H1 (cell line): ENCODE results near the gene TIMM22. TPM values are rescaled to one million over a fixed set of nuclear protein-coding genes. Genes with fewer than 3 reads are reported as not detected.
A peak's percentile ranks its signal among the peaks of the same experiment; 100 is the strongest.

ENCODE experiments used
- CBX5 ChIP-seq: fragments of 300-800, 300-1000 bp; sonication (generic); IDR thresholded peaks from 2 replicates; pipeline ENCODE4 v1.7.1; 2016; ENCODE audit warnings: antibody characterized with exemption, low read length, low read depth
- KDM5A ChIP-seq: fragments of 200-600 bp; IDR thresholded peaks from 2 replicates; pipeline ENCODE4 v1.7.1; 2012; ENCODE audit warnings: mild to moderate bottlenecking, low read length, inconsistent platforms, mixed read lengths
- MAFK ChIP-seq: IDR thresholded peaks from 2 replicates; pipeline ENCODE4 v1.6.1; 2012; ENCODE audit warnings: low read depth, mild to moderate bottlenecking, improper control_type of control experiment, low read length
- RAD21 ChIP-seq, 2 experiments: IDR thresholded peaks in 1 of 2; conservative IDR thresholded peaks in 1 of 2; 2 replicates each; pipeline ENCODE4 v1.6.1; 2011; ENCODE audit warnings: low read depth in 2 of 2, low read length in 2 of 2, improper control_type of control experiment in 1 of 2, inconsistent platforms in 1 of 2, mild to moderate bottlenecking in 1 of 2, moderate library complexity in 1 of 2
- SP1 ChIP-seq: IDR thresholded peaks from 2 replicates; pipeline ENCODE4 v1.6.1; 2011; ENCODE audit warnings: low read depth, low read length
- SRF ChIP-seq: IDR thresholded peaks from 2 replicates; pipeline ENCODE4 v1.6.1; 2011; ENCODE audit warnings: mild to moderate bottlenecking, low read depth, low read length, moderate library complexity
- SUZ12 ChIP-seq: fragments of 200-600 bp; sonication (generic); IDR thresholded peaks from 2 replicates; pipeline ENCODE4 v1.6.1; 2012; ENCODE audit warnings: mild to moderate bottlenecking, inconsistent platforms, low read length, moderate library complexity, mixed read lengths
- TCF12 ChIP-seq: IDR thresholded peaks from 2 replicates; pipeline ENCODE4 v1.6.1; 2011; ENCODE audit warnings: low read depth, mild to moderate bottlenecking, low read length
- polyA plus RNA-seq, 7 experiments: library from polyadenylated mRNA; depleted of rRNA in 3 of 7; stranded (reverse) in 5 of 7; unstranded in 2 of 7; fragments of >200 nt in 5 of 7; fragments of 200-250 nt in 2 of 7; gene quantifications; 1 replicate in 5 of 7; 2 replicates in 1 of 7; 4 replicates in 1 of 7; pipeline versions ENCODE4 v1.2.1 to v1.2.3, GENCODE V29; 2011 to 2013; ENCODE audit warnings: missing spikeins in 2 of 7, mixed read lengths in 2 of 7
- total RNA-seq: library from RNA; stranded (reverse); fragmentation: NEBNext Ultra II Directional; extraction: Animal tissue kit (Norgen Biotek cat#: 25700); gene quantifications from 2 replicates; pipeline ENCODE4 v1.2.1, GENCODE V29; 2021
- TF ChIP-seq, protein P1 (sequence below): fragments of 300-600 bp; sonication (generic); IDR thresholded peaks from 2 replicates; pipeline ENCODE4 v1.7.1; 2012; ENCODE audit warnings: low read length, moderate library complexity, mild to moderate bottlenecking, inconsistent platforms; ENCODE audit not compliant: insufficient replicate concordance
- TF ChIP-seq, protein P2 (sequence below): IDR thresholded peaks from 2 replicates; pipeline ENCODE4 v1.6.1; 2012; ENCODE audit warnings: inconsistent platforms

Gene TIMM22
- total and polyA plus RNA-seq, 2 of the 8 experiments (the other 6 are each of a cell fraction or from before 2014, with no cell fraction given), result 13.8 to 17.4 TPM

DNA sequence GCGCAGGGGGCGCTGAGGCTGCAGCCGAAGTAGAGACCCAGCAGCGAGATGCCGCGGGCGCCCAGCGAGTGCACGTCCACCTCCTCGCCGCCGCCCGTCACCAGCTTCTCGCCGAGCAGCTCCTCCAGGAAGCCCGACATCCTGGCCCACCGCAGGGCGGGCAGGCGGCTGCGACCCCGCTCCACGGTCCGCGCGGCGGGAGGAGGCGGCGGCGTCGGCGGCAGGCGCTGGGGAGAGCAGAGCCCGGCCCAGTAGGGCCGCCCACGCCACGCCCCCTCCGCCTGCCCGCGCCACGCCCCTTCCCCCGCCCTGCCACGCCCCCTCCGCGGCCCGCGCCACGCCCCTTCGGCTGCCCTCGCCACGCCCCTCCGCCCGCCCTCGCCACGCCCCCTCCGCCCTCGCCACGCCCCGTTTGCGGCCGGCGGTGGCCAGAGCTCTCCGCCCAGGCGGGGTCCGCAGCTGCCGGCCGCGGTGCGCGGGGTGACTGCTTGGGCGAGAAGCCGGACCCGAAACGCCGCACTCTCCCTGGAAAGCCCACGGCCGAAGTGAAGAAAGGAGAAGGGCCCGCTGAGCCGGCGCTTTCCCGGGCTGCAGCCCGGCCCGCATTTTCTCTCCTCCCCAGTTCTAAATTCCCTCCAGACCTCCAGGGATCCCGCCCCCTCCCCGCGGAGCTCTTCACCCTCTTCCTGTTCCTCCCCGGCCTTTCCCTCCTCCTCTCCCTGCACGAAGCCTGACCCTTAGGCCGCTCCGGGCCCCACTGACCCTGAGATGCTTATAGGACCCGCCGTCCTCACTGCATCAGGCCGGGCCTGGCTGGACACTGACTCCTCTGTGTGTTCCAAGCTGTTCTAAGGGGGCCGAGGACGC is 17.2 kb upstream of the TIMM22 start, which contains the start of gene NXN (continued):
- TF ChIP-seq, protein P1, sequence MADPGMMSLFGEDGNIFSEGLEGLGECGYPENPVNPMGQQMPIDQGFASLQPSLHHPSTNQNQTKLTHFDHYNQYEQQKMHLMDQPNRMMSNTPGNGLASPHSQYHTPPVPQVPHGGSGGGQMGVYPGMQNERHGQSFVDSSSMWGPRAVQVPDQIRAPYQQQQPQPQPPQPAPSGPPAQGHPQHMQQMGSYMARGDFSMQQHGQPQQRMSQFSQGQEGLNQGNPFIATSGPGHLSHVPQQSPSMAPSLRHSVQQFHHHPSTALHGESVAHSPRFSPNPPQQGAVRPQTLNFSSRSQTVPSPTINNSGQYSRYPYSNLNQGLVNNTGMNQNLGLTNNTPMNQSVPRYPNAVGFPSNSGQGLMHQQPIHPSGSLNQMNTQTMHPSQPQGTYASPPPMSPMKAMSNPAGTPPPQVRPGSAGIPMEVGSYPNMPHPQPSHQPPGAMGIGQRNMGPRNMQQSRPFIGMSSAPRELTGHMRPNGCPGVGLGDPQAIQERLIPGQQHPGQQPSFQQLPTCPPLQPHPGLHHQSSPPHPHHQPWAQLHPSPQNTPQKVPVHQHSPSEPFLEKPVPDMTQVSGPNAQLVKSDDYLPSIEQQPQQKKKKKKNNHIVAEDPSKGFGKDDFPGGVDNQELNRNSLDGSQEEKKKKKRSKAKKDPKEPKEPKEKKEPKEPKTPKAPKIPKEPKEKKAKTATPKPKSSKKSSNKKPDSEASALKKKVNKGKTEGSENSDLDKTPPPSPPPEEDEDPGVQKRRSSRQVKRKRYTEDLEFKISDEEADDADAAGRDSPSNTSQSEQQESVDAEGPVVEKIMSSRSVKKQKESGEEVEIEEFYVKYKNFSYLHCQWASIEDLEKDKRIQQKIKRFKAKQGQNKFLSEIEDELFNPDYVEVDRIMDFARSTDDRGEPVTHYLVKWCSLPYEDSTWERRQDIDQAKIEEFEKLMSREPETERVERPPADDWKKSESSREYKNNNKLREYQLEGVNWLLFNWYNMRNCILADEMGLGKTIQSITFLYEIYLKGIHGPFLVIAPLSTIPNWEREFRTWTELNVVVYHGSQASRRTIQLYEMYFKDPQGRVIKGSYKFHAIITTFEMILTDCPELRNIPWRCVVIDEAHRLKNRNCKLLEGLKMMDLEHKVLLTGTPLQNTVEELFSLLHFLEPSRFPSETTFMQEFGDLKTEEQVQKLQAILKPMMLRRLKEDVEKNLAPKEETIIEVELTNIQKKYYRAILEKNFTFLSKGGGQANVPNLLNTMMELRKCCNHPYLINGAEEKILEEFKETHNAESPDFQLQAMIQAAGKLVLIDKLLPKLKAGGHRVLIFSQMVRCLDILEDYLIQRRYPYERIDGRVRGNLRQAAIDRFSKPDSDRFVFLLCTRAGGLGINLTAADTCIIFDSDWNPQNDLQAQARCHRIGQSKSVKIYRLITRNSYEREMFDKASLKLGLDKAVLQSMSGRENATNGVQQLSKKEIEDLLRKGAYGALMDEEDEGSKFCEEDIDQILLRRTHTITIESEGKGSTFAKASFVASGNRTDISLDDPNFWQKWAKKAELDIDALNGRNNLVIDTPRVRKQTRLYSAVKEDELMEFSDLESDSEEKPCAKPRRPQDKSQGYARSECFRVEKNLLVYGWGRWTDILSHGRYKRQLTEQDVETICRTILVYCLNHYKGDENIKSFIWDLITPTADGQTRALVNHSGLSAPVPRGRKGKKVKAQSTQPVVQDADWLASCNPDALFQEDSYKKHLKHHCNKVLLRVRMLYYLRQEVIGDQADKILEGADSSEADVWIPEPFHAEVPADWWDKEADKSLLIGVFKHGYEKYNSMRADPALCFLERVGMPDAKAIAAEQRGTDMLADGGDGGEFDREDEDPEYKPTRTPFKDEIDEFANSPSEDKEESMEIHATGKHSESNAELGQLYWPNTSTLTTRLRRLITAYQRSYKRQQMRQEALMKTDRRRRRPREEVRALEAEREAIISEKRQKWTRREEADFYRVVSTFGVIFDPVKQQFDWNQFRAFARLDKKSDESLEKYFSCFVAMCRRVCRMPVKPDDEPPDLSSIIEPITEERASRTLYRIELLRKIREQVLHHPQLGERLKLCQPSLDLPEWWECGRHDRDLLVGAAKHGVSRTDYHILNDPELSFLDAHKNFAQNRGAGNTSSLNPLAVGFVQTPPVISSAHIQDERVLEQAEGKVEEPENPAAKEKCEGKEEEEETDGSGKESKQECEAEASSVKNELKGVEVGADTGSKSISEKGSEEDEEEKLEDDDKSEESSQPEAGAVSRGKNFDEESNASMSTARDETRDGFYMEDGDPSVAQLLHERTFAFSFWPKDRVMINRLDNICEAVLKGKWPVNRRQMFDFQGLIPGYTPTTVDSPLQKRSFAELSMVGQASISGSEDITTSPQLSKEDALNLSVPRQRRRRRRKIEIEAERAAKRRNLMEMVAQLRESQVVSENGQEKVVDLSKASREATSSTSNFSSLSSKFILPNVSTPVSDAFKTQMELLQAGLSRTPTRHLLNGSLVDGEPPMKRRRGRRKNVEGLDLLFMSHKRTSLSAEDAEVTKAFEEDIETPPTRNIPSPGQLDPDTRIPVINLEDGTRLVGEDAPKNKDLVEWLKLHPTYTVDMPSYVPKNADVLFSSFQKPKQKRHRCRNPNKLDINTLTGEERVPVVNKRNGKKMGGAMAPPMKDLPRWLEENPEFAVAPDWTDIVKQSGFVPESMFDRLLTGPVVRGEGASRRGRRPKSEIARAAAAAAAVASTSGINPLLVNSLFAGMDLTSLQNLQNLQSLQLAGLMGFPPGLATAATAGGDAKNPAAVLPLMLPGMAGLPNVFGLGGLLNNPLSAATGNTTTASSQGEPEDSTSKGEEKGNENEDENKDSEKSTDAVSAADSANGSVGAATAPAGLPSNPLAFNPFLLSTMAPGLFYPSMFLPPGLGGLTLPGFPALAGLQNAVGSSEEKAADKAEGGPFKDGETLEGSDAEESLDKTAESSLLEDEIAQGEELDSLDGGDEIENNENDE, result no peak
- TF ChIP-seq TCF12, result no peak
- no peak for TF ChIP-seq MAFK
- no peak for TF ChIP-seq SUZ12
- no peak for TF ChIP-seq KDM5A
- TF ChIP-seq SP1, result no peak
- TF ChIP-seq, protein P2, sequence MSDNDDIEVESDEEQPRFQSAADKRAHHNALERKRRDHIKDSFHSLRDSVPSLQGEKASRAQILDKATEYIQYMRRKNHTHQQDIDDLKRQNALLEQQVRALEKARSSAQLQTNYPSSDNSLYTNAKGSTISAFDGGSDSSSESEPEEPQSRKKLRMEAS, result no peak
- TF ChIP-seq CBX5, result no peak
- no peak for TF ChIP-seq SRF
- peak; percentile 17 to 38; a peak in 2 of 4 replicates for TF ChIP-seq RAD21 (IDR thresholded peaks at IDR 0.05 in 1 of 2, conservative IDR thresholded peaks at IDR 0.05 in 1 of 2; ENCODE audit: low read depth in 2 of 2, low read length in 2 of 2)
